Sigmoid colon (tissue), 4 donors: ENCODE data around the gene SOS1.
"Not testable (repeated sequence)": the region's sequence is repeated elsewhere in the genome, so short reads cannot be mapped to it uniquely, and the experiment has no call there.

Experiments
- CTCF ChIP-seq, 4 experiments: fragments of 450-650 bp in 3 of 4; fragments of 200-600 bp in 1 of 4; IDR thresholded peaks; one replicate each; pipeline ENCODE4 v1.5.1; 2016 to 2019; ENCODE audit warnings: antibody characterized with exemption in 4 of 4, mild to moderate bottlenecking in 3 of 4, moderate library complexity in 2 of 4
- POLR2A ChIP-seq, 2 donors: fragments of 450-650 bp; IDR thresholded peaks; one replicate each; pipeline ENCODE4 v1.6.1; 2016; ENCODE audit warnings: antibody characterized with exemption in 2 of 2, mild to moderate bottlenecking in 2 of 2, moderate library complexity in 2 of 2
- POLR2AphosphoS5 ChIP-seq, 4 donors: sonication (generic); formaldehyde crosslinking; IDR thresholded peaks; one replicate each; pipeline ENCODE4 v1.6.1; 2017; ENCODE audit warnings: antibody characterized with exemption in 4 of 4

GRCh38 chr2:39138187-39138836, 17.5 kb upstream of the SOS1 start:
- not testable (repeated sequence) for TF ChIP-seq CTCF, POLR2A, POLR2AphosphoS5 (IDR thresholded peaks at IDR 0.05)
